ENCODE data around the gene ACOT4. TPM values are rescaled to one million over a fixed set of nuclear protein-coding genes. Genes with fewer than 3 reads are reported as not detected.

The ACOT4 gene
- total RNA-seq, 1 donor from 2014 or later, result 0.49 TPM

DNA sequence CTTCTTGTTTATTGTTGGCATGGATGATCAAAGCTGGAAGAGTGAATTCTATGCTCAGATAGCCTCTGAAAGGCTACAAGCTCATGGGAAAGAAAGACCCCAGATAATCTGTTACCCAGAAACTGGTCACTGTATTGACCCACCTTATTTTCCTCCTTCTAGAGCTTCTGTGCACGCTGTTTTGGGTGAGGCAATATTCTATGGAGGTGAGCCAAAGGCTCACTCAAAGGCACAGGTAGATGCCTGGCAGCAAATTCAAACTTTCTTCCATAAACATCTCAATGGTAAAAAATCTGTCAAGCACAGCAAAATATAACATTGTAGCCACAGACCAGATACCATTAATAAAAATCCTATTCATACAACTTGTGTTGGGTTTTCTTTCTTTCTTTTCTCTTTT lies 27.9 kb downstream of the ACOT4 start:
- TF ChIP-seq POLR2AphosphoS5 (IDR thresholded peaks at IDR 0.05; ENCODE audit: insufficient read depth in 1 of 2, low read depth in 1 of 2) (no peak), POLR2A (IDR thresholded peaks at IDR 0.05) (no peak), CTCF (IDR thresholded peaks at IDR 0.05) (no peak)
- no peaks in the 10 kb centered on the region for H3K4me1 ChIP-seq
- no peak for DNase-seq (ENCODE audit: extremely low spot score in 2 of 2)
- no peaks in the 10 kb centered on the region for H3K27me3 ChIP-seq
- H3K27ac ChIP-seq, result no peak overlapping the region
- H3K36me3 ChIP-seq, result no peaks in the 10 kb centered on the region
- H3K4me3 ChIP-seq, result no peak overlapping the region
- H3K9me3 ChIP-seq, result no peaks in the 10 kb centered on the region
- intact Hi-C loops (cut with DNase I), result no loop called here

GRCh38 chr14:73620268-73620667 lies 28.6 kb downstream of the ACOT4 start:
- Histone ChIP-seq H3K36me3 (no peaks in the 10 kb centered on the region), H3K27me3 (no peaks in the 10 kb centered on the region), H3K27ac (no peak overlapping the region), H3K4me1 (no peaks in the 10 kb centered on the region), H3K9me3 (no peaks in the 10 kb centered on the region), H3K4me3 (no peak overlapping the region)
- intact Hi-C loops (cut with DNase I), result no loop called here
- TF ChIP-seq POLR2AphosphoS5 (IDR thresholded peaks at IDR 0.05; ENCODE audit: insufficient read depth in 1 of 2, low read depth in 1 of 2), result no peak
- no peak for TF ChIP-seq CTCF (IDR thresholded peaks at IDR 0.05)
- no peak for TF ChIP-seq POLR2A (IDR thresholded peaks at IDR 0.05)
- DNase-seq (ENCODE audit: extremely low spot score in 2 of 2), result no peak

GRCh38 chr14:73623504-73624054 lies 31.9 kb downstream of the ACOT4 start:
- H3K27me3 ChIP-seq, result no peaks in the 10 kb centered on the region
- intact Hi-C loops (cut with DNase I), result no loop called here
- no peak overlapping the region for H3K4me3 ChIP-seq

DNA sequence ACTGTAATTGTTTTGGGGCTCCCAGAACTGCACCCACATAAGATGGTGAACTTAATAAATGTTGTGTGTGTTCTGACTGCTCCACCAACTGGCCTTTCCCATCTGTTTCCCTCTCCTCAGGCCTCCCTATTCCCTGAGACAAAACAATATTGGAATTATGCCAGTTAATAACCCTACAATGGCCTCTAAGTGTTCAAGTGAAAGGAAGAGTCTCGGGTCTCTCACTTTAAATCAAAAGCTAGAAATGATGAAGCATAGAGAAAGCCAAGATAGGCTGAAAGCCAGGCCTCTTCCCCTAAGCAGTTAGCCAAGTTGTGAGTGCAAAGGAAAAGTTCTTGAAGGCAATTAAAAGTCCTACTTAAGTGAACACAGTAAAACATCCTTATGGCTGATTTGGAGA lies 34.0 kb downstream of the ACOT4 start:
- Histone ChIP-seq H3K27ac (no peak overlapping the region), H3K4me3 (no peak overlapping the region), H3K36me3 (no peaks in the 10 kb centered on the region), H3K9me3 (no peaks in the 10 kb centered on the region), H3K4me1 (no peaks in the 10 kb centered on the region), H3K27me3 (no peaks in the 10 kb centered on the region)
- DNase-seq (ENCODE audit: extremely low spot score in 2 of 2), result no peak
- TF ChIP-seq POLR2AphosphoS5 (IDR thresholded peaks at IDR 0.05; ENCODE audit: insufficient read depth in 1 of 2, low read depth in 1 of 2), result no peak
- no peak for TF ChIP-seq POLR2A (IDR thresholded peaks at IDR 0.05)
- no peak for TF ChIP-seq CTCF (IDR thresholded peaks at IDR 0.05)
- intact Hi-C loops (cut with DNase I), result no loop called here

More at GRCh38 chr14:73623504-73624054, 31.9 kb downstream of the ACOT4 start:
- TF ChIP-seq POLR2AphosphoS5 (IDR thresholded peaks at IDR 0.05; ENCODE audit: insufficient read depth in 1 of 2, low read depth in 1 of 2) (no peak), CTCF (IDR thresholded peaks at IDR 0.05) (no peak), POLR2A (IDR thresholded peaks at IDR 0.05) (no peak)
- Histone ChIP-seq H3K4me1 (no peaks in the 10 kb centered on the region), H3K9me3 (no peaks in the 10 kb centered on the region), H3K27ac (no peak overlapping the region), H3K36me3 (no peaks in the 10 kb centered on the region)
- no peak for DNase-seq (ENCODE audit: extremely low spot score in 2 of 2)

DNA sequence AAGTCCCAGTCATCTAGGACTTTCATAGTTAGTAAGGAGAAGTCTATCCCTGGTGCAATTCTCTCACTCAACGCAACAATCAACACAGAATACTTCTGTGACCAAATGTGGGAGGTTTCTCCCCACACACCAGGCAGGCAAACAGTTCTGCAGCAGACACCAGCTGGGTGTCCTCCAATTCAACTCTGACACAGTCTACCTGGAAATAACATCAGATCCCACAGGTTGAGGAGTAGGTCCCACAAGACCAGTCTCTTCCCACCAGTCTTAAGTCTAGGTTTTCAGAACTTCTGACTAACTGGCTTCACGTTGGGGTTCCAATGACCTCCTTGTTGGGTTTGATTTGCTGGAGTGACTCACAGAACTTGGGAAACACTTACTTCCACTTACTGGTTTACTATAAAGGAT lies 35.5 kb downstream of the ACOT4 start:
- no peak overlapping the region for H3K4me3 ChIP-seq
- no peak for DNase-seq (ENCODE audit: extremely low spot score in 2 of 2)
- H3K9me3 ChIP-seq, result no peaks in the 10 kb centered on the region
- H3K4me1 ChIP-seq, result no peaks in the 10 kb centered on the region
- intact Hi-C loops (cut with DNase I), result no loop called here
- no peaks in the 10 kb centered on the region for H3K27me3 ChIP-seq
- H3K27ac ChIP-seq, result no peak overlapping the region
- no peaks in the 10 kb centered on the region for H3K36me3 ChIP-seq
- TF ChIP-seq CTCF (IDR thresholded peaks at IDR 0.05) (no peak), POLR2AphosphoS5 (IDR thresholded peaks at IDR 0.05; ENCODE audit: insufficient read depth in 1 of 2, low read depth in 1 of 2) (no peak), POLR2A (IDR thresholded peaks at IDR 0.05) (no peak)
